ENCODE data around the gene BCOR.

DNA sequence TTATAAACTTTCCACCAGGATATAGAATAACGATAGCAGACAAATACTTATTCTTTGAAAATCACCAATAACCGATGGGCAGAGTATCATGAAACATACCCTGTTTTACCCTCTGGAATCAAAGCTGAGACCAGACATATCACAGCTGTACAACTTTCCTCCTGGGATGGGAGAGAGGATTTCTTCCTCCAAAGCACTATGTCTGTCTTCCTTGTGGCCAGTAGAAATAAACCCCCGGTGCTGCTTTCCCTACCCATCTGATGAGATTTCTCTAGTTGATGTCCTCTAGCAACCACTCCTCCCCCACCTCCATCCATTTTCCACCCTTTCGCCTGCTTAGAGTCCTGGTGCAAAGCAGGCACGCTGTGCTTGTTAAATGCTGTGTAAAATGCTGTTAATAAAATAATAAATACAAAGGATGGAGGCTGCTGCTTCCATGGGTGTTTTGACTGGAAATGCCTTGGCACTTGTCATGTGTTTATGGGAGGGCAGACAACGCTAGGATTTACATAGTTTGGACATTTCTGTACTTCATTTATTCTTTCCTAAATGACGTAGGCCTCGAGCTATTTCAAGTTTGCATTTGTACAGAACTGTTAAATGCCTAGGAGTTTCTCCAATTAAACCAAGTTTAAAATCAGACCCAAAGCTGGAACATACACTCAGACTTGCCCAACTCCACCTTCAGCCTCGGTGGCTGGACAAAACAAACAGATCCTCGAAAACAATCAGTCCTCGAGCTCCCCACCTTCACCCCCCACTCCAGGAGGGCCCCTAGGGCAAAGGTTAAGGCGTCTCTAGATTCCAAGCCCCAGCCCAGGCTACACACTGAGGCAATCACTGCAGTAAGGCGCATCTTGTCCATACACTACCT, 10.1 kb downstream of the BCOR start:
- no peak for TF ChIP-seq ZNF589 (CRISPR knock-in tag; conservative IDR thresholded peaks at IDR 0.05)
- TF ChIP-seq, protein P1, sequence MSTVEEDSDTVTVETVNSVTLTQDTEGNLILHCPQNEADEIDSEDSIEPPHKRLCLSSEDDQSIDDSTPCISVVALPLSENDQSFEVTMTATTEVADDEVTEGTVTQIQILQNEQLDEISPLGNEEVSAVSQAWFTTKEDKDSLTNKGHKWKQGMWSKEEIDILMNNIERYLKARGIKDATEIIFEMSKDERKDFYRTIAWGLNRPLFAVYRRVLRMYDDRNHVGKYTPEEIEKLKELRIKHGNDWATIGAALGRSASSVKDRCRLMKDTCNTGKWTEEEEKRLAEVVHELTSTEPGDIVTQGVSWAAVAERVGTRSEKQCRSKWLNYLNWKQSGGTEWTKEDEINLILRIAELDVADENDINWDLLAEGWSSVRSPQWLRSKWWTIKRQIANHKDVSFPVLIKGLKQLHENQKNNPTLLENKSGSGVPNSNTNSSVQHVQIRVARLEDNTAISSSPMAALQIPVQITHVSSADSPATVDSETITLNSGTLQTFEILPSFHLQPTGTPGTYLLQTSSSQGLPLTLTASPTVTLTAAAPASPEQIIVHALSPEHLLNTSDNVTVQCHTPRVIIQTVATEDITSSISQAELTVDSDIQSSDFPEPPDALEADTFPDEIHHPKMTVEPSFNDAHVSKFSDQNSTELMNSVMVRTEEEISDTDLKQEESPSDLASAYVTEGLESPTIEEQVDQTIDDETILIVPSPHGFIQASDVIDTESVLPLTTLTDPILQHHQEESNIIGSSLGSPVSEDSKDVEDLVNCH (CRISPR knock-in tag; IDR thresholded peaks at IDR 0.05): no peak
- TF ChIP-seq ZNF143 (CRISPR knock-in tag; IDR thresholded peaks at IDR 0.05): no peak
- TF ChIP-seq SMC3 (IDR thresholded peaks at IDR 0.05; ENCODE audit: low read length): no peak
- TF ChIP-seq BHLHE40 (IDR thresholded peaks at IDR 0.05; ENCODE audit: low read length): no peak
- TF ChIP-seq YY1 (IDR thresholded peaks at IDR 0.05; ENCODE audit: insufficient read depth, insufficient replicate concordance, low read depth, low read length): no peak
- TF ChIP-seq, protein P2, sequence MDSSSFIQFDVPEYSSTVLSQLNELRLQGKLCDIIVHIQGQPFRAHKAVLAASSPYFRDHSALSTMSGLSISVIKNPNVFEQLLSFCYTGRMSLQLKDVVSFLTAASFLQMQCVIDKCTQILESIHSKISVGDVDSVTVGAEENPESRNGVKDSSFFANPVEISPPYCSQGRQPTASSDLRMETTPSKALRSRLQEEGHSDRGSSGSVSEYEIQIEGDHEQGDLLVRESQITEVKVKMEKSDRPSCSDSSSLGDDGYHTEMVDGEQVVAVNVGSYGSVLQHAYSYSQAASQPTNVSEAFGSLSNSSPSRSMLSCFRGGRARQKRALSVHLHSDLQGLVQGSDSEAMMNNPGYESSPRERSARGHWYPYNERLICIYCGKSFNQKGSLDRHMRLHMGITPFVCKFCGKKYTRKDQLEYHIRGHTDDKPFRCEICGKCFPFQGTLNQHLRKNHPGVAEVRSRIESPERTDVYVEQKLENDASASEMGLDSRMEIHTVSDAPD (CRISPR knock-in tag; IDR thresholded peaks at IDR 0.05): no peak
- TF ChIP-seq ATF7 (IDR thresholded peaks at IDR 0.05): no peak
- no peak for TF ChIP-seq ATF7 (CRISPR knock-in tag; IDR thresholded peaks at IDR 0.05)
- TF ChIP-seq, protein P3, sequence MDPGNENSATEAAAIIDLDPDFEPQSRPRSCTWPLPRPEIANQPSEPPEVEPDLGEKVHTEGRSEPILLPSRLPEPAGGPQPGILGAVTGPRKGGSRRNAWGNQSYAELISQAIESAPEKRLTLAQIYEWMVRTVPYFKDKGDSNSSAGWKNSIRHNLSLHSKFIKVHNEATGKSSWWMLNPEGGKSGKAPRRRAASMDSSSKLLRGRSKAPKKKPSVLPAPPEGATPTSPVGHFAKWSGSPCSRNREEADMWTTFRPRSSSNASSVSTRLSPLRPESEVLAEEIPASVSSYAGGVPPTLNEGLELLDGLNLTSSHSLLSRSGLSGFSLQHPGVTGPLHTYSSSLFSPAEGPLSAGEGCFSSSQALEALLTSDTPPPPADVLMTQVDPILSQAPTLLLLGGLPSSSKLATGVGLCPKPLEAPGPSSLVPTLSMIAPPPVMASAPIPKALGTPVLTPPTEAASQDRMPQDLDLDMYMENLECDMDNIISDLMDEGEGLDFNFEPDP (CRISPR knock-in tag; conservative IDR thresholded peaks at IDR 0.05): no peak
- no peak for TF ChIP-seq POLR2A (IDR thresholded peaks at IDR 0.05; ENCODE audit: insufficient read depth in 1 of 2, low read depth in 2 of 2, low read length in 2 of 2)
- no peak for TF ChIP-seq POLR2AphosphoS5 (IDR thresholded peaks at IDR 0.05; ENCODE audit: low read depth, low read length)
